Thoracic aorta (tissue), 2 donors: ENCODE results near the gene ATIC. TPM values are rescaled to one million over a fixed set of nuclear protein-coding genes. Genes with fewer than 3 reads are reported as not detected.

Experiments
- ATAC-seq: fragments of 150-250 bp; one replicate; pipeline ENCODE4 v1.8.0; 2017; ENCODE audit warnings: low read depth; ENCODE audit not compliant: insufficient number of reproducible peaks, low FRiP score
- DNase-seq: peaks from one replicate; pipeline ENCODE4 v3.0.0-alpha.2; 2020; ENCODE audit warnings: low spot score
- H3K27ac ChIP-seq, 2 donors: fragments of 200-600 bp; sonication (generic); 1 replicate in 1 of 2; 2 replicates in 1 of 2; pipeline ENCODE4 v1.5.1; 2016; ENCODE audit warnings: mild to moderate bottlenecking in 2 of 2, moderate library complexity in 2 of 2
- H3K27me3 ChIP-seq: fragments of 200-600 bp; sonication (generic); replicated peaks from 2 replicates; pipeline ENCODE4 v1.6.0; 2016; ENCODE audit warnings: mild to moderate bottlenecking; ENCODE audit not compliant: insufficient read depth
- H3K36me3 ChIP-seq: fragments of 200-600 bp; sonication (generic); one replicate; pipeline ENCODE4 v1.5.1; 2016
- H3K4me1 ChIP-seq, 2 donors: fragments of 200-600 bp; sonication (generic); 1 replicate in 1 of 2; 2 replicates in 1 of 2; pipeline versions ENCODE4 v1.5.1 to v1.6.0; 2016; ENCODE audit warnings: low read depth in 2 of 2, mild to moderate bottlenecking in 1 of 2; ENCODE audit not compliant: control insufficient read depth in 1 of 2
- H3K4me3 ChIP-seq: fragments of 200-600 bp; sonication (generic); 2 replicates; pipeline ENCODE4 v1.5.1; 2016; ENCODE audit warnings: mild to moderate bottlenecking
- H3K9me3 ChIP-seq: fragments of 200-600 bp; sonication (generic); 2 replicates; pipeline ENCODE4 v1.5.1; 2016
- total RNA-seq, 2 donors: library from RNA; depleted of rRNA; stranded (reverse); fragments of >200 nt; gene quantifications; one replicate each; pipeline versions ENCODE4 v1.1.0 to v1.2.3, GENCODE V29; 2016
- TF ChIP-seq, protein P1 (sequence below): fragments of 200-600 bp; sonication (generic); IDR thresholded peaks from one replicate; pipeline ENCODE4 v1.5.1; 2019; ENCODE audit warnings: antibody characterized with exemption

ATIC gene
- total RNA-seq, 2 donors from 2014 or later: 26.3 to 30.2 TPM

DNA sequence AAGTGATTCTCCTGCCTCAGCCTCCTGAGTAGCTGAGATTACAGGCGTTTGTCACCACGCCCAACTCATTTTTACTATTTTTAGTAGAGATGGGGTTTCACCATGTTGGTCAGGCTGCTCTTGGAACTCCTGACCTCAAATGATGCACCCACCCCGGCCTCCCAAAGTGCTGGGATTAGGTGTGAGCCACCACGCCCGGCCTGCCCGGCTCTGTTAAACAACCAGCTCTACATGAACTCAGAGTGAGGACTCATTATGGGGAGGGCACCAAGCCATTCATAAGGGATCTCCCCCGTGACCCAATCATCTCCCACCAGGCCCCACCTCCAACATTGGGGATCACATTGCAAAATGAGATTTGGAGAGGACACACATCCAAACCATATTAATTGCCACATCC, 8.8 kb downstream of the ATIC start:
- H3K27me3 ChIP-seq: no peaks in the 10 kb centered on the region
- TF ChIP-seq, protein P1, sequence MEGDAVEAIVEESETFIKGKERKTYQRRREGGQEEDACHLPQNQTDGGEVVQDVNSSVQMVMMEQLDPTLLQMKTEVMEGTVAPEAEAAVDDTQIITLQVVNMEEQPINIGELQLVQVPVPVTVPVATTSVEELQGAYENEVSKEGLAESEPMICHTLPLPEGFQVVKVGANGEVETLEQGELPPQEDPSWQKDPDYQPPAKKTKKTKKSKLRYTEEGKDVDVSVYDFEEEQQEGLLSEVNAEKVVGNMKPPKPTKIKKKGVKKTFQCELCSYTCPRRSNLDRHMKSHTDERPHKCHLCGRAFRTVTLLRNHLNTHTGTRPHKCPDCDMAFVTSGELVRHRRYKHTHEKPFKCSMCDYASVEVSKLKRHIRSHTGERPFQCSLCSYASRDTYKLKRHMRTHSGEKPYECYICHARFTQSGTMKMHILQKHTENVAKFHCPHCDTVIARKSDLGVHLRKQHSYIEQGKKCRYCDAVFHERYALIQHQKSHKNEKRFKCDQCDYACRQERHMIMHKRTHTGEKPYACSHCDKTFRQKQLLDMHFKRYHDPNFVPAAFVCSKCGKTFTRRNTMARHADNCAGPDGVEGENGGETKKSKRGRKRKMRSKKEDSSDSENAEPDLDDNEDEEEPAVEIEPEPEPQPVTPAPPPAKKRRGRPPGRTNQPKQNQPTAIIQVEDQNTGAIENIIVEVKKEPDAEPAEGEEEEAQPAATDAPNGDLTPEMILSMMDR: no peak
- no peak overlapping the region for H3K4me3 ChIP-seq
- no peaks in the 10 kb centered on the region for H3K9me3 ChIP-seq
- H3K4me1 ChIP-seq: peaks cover 0 to 6% of the 10 kb centered on the region in 2 donors
- no peak overlapping the region for H3K27ac ChIP-seq
- H3K36me3 ChIP-seq: peaks cover 27% of the 10 kb centered on the region
- ATAC-seq: no peak
- no peak for DNase-seq

DNA sequence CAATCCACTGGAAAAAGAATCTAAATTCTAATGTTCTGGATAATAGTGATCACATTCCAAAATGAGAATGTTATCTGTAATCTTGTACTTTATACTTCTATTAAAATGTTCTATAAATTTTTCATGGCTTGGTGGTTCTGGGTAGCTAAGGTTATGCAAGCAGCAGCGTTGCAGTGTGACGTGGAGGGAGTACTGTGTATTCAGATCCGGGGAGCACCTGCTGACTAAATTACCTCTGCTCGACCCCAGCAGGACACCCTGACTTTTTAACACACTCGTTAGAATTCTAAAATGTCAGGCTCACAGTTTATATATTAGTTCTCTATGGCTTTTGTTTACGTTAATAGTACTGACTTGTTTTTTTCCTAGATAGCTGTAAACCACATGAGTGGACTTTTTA, 13.0 kb downstream of the ATIC start:
- no peak overlapping the region for H3K27ac ChIP-seq

DNA sequence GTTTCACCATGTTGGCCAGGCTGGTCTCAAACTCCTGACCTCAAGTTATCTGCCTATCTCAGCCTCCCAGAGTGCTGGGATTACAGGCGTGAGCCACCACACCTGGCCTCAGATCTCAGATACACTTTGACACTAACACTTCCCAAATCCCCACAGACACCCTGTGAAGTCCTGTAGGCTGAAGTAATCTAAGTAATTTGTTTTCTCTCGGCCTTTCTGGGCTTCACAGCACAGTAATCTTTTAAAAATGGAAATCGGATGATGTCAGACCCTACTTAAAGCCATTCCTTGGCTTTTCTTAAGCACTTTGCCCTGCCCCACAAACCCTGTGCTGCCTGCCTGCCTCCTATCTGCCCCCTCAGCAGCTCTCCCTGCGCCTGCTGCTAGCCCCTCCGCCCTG, 16.2 kb downstream of the ATIC start:
- H3K27ac ChIP-seq: no peak overlapping the region
- no peak overlapping the region for H3K4me3 ChIP-seq
- TF ChIP-seq, protein P1: no peak
- H3K4me1 ChIP-seq: peaks cover 0 to 6% of the 10 kb centered on the region in 2 donors
- H3K36me3 ChIP-seq: peaks cover 41% of the 10 kb centered on the region
- ATAC-seq: no peak
- H3K27me3 ChIP-seq: no peaks in the 10 kb centered on the region
- H3K9me3 ChIP-seq: no peaks in the 10 kb centered on the region
- no peak for DNase-seq

More for the DNA sequence above, 13.0 kb downstream of the ATIC start:
- Histone ChIP-seq H3K9me3 (no peaks in the 10 kb centered on the region), H3K4me3 (no peak overlapping the region), H3K36me3 (peaks cover 47% of the 10 kb centered on the region), H3K27me3 (no peaks in the 10 kb centered on the region), H3K4me1 (peaks cover 0 to 6% of the 10 kb centered on the region in 2 donors)
- DNase-seq (no peak), ATAC-seq (no peak)
- TF ChIP-seq, protein P1: no peak

DNA sequence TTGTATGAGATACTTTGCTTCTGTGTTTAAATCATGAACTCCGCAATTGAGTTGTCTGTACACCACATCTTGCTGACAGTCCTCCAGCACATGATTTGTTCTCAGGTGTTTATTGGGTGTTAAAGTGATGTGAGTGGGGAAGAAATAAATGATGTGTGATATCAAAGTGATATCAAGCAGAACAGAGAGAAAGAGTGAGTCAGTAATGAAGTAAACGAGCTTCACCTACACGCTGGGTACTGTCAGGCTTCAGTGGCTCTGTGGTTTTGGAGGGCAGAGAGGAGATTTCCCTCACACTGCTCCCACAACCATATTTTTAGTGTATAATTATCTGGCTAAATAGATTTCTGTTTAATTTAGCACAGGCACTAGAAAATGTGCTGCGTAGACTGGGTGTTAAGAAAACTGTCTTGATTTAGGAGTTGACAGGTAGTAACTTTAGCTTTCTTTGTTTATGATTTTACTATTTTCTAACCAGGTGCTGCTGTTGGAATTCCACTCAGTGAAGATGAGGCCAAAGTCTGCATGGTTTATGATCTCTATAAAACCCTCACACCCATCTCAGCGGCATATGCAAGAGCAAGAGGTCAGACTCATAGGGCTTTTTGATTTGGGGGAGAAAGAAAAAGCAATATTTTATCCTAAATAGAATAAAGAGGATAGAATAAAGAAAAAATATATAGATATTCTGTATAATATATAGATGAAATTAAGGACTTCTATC, 21.2 kb downstream of the ATIC start:
- H3K36me3 ChIP-seq: peaks cover 28% of the 10 kb centered on the region
- no peak overlapping the region for H3K4me3 ChIP-seq
- no peak overlapping the region for H3K27ac ChIP-seq
- no peaks in the 10 kb centered on the region for H3K27me3 ChIP-seq
- TF ChIP-seq, protein P1: no peak
- H3K9me3 ChIP-seq: no peaks in the 10 kb centered on the region
- ATAC-seq (no peak), DNase-seq (no peak)
- no peaks in the 10 kb centered on the region for H3K4me1 ChIP-seq

GRCh38 chr2:215338883-215339679, 27.2 kb downstream of the ATIC start:
- Histone ChIP-seq H3K4me1 (no peaks in the 10 kb centered on the region), H3K27ac (no peak overlapping the region), H3K4me3 (no peak overlapping the region), H3K36me3 (peaks cover 31% of the 10 kb centered on the region), H3K9me3 (no peaks in the 10 kb centered on the region), H3K27me3 (no peaks in the 10 kb centered on the region)
- no peak for DNase-seq
- TF ChIP-seq, protein P1: no peak
- ATAC-seq: no peak
